Measurements from ENCODE around the gene DLGAP1.

GRCh38 chr18:3472681-3473544, 982.2 kb downstream of the DLGAP1 start:
- TF ChIP-seq TCF12 (IDR thresholded peaks at IDR 0.05; ENCODE audit: low read depth) (no peak), EP300 (IDR thresholded peaks at IDR 0.05; ENCODE audit: borderline replicate concordance) (no peak)

Measured in Ishikawa (cell line).